Suprapubic skin (tissue), 3 donors: ENCODE measurements around the gene SRSF3.

Experiments used
- CTCF ChIP-seq, 2 donors: fragments of 200-600 bp in 1 of 2; fragments of 450-650 bp in 1 of 2; sonication (generic) in 1 of 2; IDR thresholded peaks; one replicate each; pipeline ENCODE4 v1.5.1; 2016 to 2019; ENCODE audit warnings: antibody characterized with exemption in 2 of 2, mild to moderate bottlenecking in 1 of 2, moderate library complexity in 1 of 2
- EP300 ChIP-seq: sonication (generic); formaldehyde crosslinking; IDR thresholded peaks from one replicate; pipeline ENCODE4 v1.6.1; 2017; ENCODE audit warnings: antibody characterized with exemption
- POLR2A ChIP-seq, 2 donors: fragments of 450-650 bp; IDR thresholded peaks; one replicate each; pipeline ENCODE4 v1.6.1; 2017; ENCODE audit warnings: antibody characterized with exemption in 2 of 2, mild to moderate bottlenecking in 2 of 2, moderate library complexity in 2 of 2

GRCh38 chr6:36626636-36627035 is 32.5 kb downstream of the SRSF3 start:
- no peak for TF ChIP-seq CTCF (IDR thresholded peaks at IDR 0.05)
- no peak for TF ChIP-seq EP300
- no peak for TF ChIP-seq POLR2A (IDR thresholded peaks at IDR 0.05)
